IMR-90 (cell line): ENCODE measurements around the gene C3orf18. TPM values are rescaled to one million over a fixed set of nuclear protein-coding genes. Genes with fewer than 3 reads are reported as not detected.

Experiments used
- ATAC-seq: fragments of 200-7000 bp; cut with Tn5 transposase; 2 replicates; pipeline ENCODE4 v1.9.1; 2020; ENCODE audit warnings: low read depth, mild to moderate bottlenecking, moderate library complexity
- BruUV-seq: library from RNA; stranded (reverse); fragments of 400-500 nt; replicated peaks from 2 replicates; lab custom pipeline; 2021; lab: Mats Ljungman, UMichigan
- CTCF ChIA-PET: fragments of 300-600 bp; formaldehyde crosslinking; extraction: SDS; loops from one replicate; lab custom pipeline; 2021; ENCODE audit warnings: antibody characterized with exemption; lab: Yijun Ruan, JAX
- POLR2A ChIA-PET: fragments of 300-600 bp; sonication (Branson Sonifier 250); formaldehyde crosslinking; loops from one replicate; lab custom pipeline; 2022; ENCODE audit warnings: antibody characterized with exemption; ENCODE audit not compliant: unreplicated experiment; lab: Charles Lee
- DNase-seq: peaks from one replicate; pipeline ENCODE4 v3.0.0; 2013
- H2AFZ ChIP-seq: replicated peaks from 2 replicates; pipeline ENCODE3; 2013; ENCODE audit warnings: low read length, mild to moderate bottlenecking; ENCODE audit not compliant: poor library complexity
- H2AK5ac ChIP-seq: 2 replicates; pipeline ENCODE4 v1.6.1; 2013; ENCODE audit warnings: low read depth, low read length, inconsistent platforms
- H2AK9ac ChIP-seq: replicated peaks from 2 replicates; pipeline ENCODE3; 2013; ENCODE audit warnings: mild to moderate bottlenecking, low read depth, low read length, moderate library complexity; ENCODE audit not compliant: poor library complexity
- H2BK120ac ChIP-seq: 2 replicates; pipeline ENCODE4 v1.6.1; 2013; ENCODE audit warnings: low read depth, low read length, inconsistent platforms
- H2BK15ac ChIP-seq: 3 replicates; pipeline ENCODE4 v1.6.1; 2013; ENCODE audit warnings: low read depth, low read length, inconsistent platforms
- H2BK20ac ChIP-seq: 2 replicates; pipeline ENCODE4 v1.6.1; 2013; ENCODE audit warnings: low read depth, mild to moderate bottlenecking, inconsistent platforms, low read length, moderate library complexity
- H2BK5ac ChIP-seq: 2 replicates; pipeline ENCODE4 v1.6.1; 2013; ENCODE audit warnings: mild to moderate bottlenecking, low read depth, low read length, inconsistent platforms; ENCODE audit not compliant: poor library complexity, severe bottlenecking
- H3K14ac ChIP-seq: replicated peaks from 2 replicates; pipeline ENCODE4 v1.6.1; 2013; ENCODE audit warnings: low read depth, low read length, inconsistent platforms
- H3K18ac ChIP-seq: 2 replicates; pipeline ENCODE4 v1.6.1; 2013; ENCODE audit warnings: low read depth, low read length, control low read depth
- H3K23ac ChIP-seq: 2 replicates; pipeline ENCODE4 v1.6.1; 2013; ENCODE audit warnings: low read depth, low read length, inconsistent platforms
- H3K27ac ChIP-seq: 2 replicates; pipeline ENCODE4 v1.5.1; 2013; ENCODE audit warnings: mild to moderate bottlenecking, control low read depth, low read length; ENCODE audit not compliant: insufficient read depth
- H3K27me3 ChIP-seq: 2 replicates; pipeline ENCODE4 v1.6.1; 2013; ENCODE audit warnings: low read length; ENCODE audit not compliant: control insufficient read depth, insufficient read depth
- H3K36me3 ChIP-seq: 2 replicates; pipeline ENCODE4 v1.6.1; 2013; ENCODE audit warnings: low read length, mixed read lengths; ENCODE audit not compliant: control insufficient read depth, insufficient read depth
- H3K4ac ChIP-seq: 2 replicates; pipeline ENCODE4 v1.6.1; 2013; ENCODE audit warnings: low read depth, low read length, inconsistent platforms
- H3K4me1 ChIP-seq: 2 replicates; pipeline ENCODE4 v1.6.1; 2013; ENCODE audit warnings: low read length, mixed read lengths; ENCODE audit not compliant: control insufficient read depth, insufficient read depth
- H3K4me2 ChIP-seq: 2 replicates; pipeline ENCODE4 v1.6.1; 2013; ENCODE audit warnings: low read depth, mild to moderate bottlenecking, control low read depth, low read length, moderate library complexity
- H3K4me3 ChIP-seq: 2 replicates; pipeline ENCODE4 v1.5.1; 2013; ENCODE audit warnings: low read depth, mild to moderate bottlenecking, control low read depth, low read length, moderate library complexity; ENCODE audit not compliant: insufficient read depth
- H3K56ac ChIP-seq: 2 replicates; pipeline ENCODE4 v1.6.1; 2013; ENCODE audit warnings: low read length, inconsistent platforms; ENCODE audit not compliant: insufficient read depth; ENCODE audit errors: extremely low read depth
- H3K79me1 ChIP-seq, 2 experiments: 2 replicates each; pipeline ENCODE4 v1.6.1; 2013; ENCODE audit warnings: low read length in 2 of 2, inconsistent platforms in 1 of 2, low read depth in 1 of 2
- H3K9ac ChIP-seq: 2 replicates; pipeline ENCODE4 v1.6.1; 2013; ENCODE audit warnings: low read depth, low read length, control low read depth
- H3K9me1 ChIP-seq: 2 replicates; pipeline ENCODE4 v1.6.1; 2013; ENCODE audit warnings: low read length, inconsistent platforms; ENCODE audit not compliant: insufficient read depth
- H3K9me3 ChIP-seq: 2 replicates; pipeline ENCODE4 v1.6.1; 2013; ENCODE audit warnings: low read length; ENCODE audit not compliant: control insufficient read depth, insufficient read depth
- H4K20me1 ChIP-seq: 2 replicates; pipeline ENCODE4 v1.6.1; 2013; ENCODE audit warnings: low read length, inconsistent platforms; ENCODE audit not compliant: insufficient read depth
- H4K5ac ChIP-seq: 2 replicates; pipeline ENCODE4 v1.6.1; 2013; ENCODE audit warnings: mild to moderate bottlenecking, low read depth, low read length, control low read depth
- H4K8ac ChIP-seq, 2 experiments: 2 replicates each; pipeline ENCODE4 v1.6.1; 2013; ENCODE audit warnings: low read depth in 2 of 2, low read length in 2 of 2, control low read depth in 1 of 2, inconsistent platforms in 1 of 2
- H4K91ac ChIP-seq: 2 replicates; pipeline ENCODE4 v1.6.1; 2013; ENCODE audit warnings: low read depth, low read length, inconsistent platforms; ENCODE audit not compliant: insufficient read depth
- NFE2L2 ChIP-seq: fragments of 150-350 bp; IDR thresholded peaks from 2 replicates; pipeline ENCODE4 v1.6.1; 2016; ENCODE audit warnings: low read depth, mild to moderate bottlenecking, low read length
- RAD21 ChIP-seq: IDR thresholded peaks from 2 replicates; pipeline ENCODE4 v1.6.1; 2012; ENCODE audit warnings: low read length, improper control_type of control experiment
- RCOR1 ChIP-seq: IDR thresholded peaks from 2 replicates; pipeline ENCODE4 v1.6.1; 2012; ENCODE audit warnings: mild to moderate bottlenecking, low read length, improper control_type of control experiment; ENCODE audit not compliant: insufficient replicate concordance
- SMC3 ChIP-seq: fragments of 150-350 bp; IDR thresholded peaks from 2 replicates; pipeline ENCODE4 v1.6.1; 2016; ENCODE audit warnings: low read depth, mild to moderate bottlenecking, antibody characterized with exemption, low read length, moderate library complexity
- WGBS, 2 experiments: methylation state at CpG; one replicate each; pipeline versions ENCODE4 v1.1.5 to v1.1.7; 2013; ENCODE audit warnings: missing lambda C conversion rate in 2 of 2; ENCODE audit not compliant: insufficient read length in 1 of 2; ENCODE audit errors: extremely low coverage in 2 of 2; 5-methylcytosine and 5-hydroxymethylcytosine counted together
- dilution Hi-C: fragments of 300-500 bp; cut with HindIII; formaldehyde crosslinking; loops from one replicate; pipeline ENCODE4 v1.14.3; 2018; ENCODE audit warnings: low sequenced_read_pairs; ENCODE audit not compliant: unreplicated experiment
- in situ Hi-C: fragments of 300-500 bp; cut with MboI; formaldehyde crosslinking; loops from 3 replicates; pipeline ENCODE4 v1.14.3; 2019; ENCODE audit warnings: low sequenced_read_pairs, inconsistent platforms, mixed read lengths
- intact Hi-C: fragments of 100-400 bp; cut with micrococcal nuclease; formaldehyde crosslinking; loops from 2 replicates; pipeline ENCODE4 v1.10.0; 2022
- polyA plus RNA-seq, 3 experiments: library from polyadenylated mRNA; depleted of rRNA; stranded (reverse); fragments of >200 nt; gene quantifications; 2 replicates each; pipeline ENCODE4 v1.2.3, GENCODE V29; 2012; ENCODE audit warnings: low replicate concordance in 1 of 3
- total RNA-seq: library from RNA; depleted of rRNA; stranded (reverse); fragments of >200 nt; gene quantifications from 2 replicates; pipeline ENCODE4 v1.2.3, GENCODE V29; 2012

C3orf18 gene
- total and polyA plus RNA-seq, 2 of the 4 experiments (the other 2 are of a cell fraction): 6.8 to 10.6 TPM

DNA sequence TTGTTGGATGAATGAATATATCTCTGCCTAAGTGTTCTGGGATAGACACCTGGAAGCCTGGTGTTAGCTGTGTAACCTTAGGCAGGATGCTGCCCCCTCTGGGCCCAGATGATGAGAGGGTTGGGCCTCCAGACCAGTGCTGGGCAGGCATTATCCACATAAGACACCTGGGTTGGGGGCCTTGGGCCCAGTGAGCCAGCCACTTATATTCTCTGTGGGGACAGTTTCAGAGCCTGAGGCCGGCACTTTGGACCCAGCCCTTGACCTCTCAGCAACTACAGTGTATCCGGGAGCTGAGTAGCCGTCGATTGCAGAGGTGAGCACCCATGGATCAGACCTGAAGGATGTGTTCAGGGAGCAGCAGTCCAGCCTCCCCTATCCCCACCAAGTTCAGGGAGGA lies 3.9 kb upstream of the C3orf18 start:
- H4K8ac ChIP-seq: no peak overlapping the region
- no TSS peak for BruUV-seq
- DNase-seq (no peak), ATAC-seq (no peak)
- H3K79me1 ChIP-seq: peaks cover 18 to 46% of the 10 kb centered on the region in 2 experiments; a peak in 3 of 4 replicates
- TF ChIP-seq NFE2L2: no peak
- TF ChIP-seq RCOR1: no peak
- TF ChIP-seq RAD21: no peak
- TF ChIP-seq SMC3: no peak
- H4K5ac ChIP-seq: no peak overlapping the region
- no peak overlapping the region for H3K9ac ChIP-seq
- peaks cover 5% of the 10 kb centered on the region for H3K4me1 ChIP-seq
- H3K9me3 ChIP-seq: no peaks in the 10 kb centered on the region
- H3K27me3 ChIP-seq: no peaks in the 10 kb centered on the region
- H3K23ac ChIP-seq: no peak overlapping the region
- H4K91ac ChIP-seq: no peak overlapping the region
- no peak overlapping the region for H3K27ac ChIP-seq
- no peak overlapping the region for H2BK15ac ChIP-seq
- dilution Hi-C loops: no loop called here
- no peak overlapping the region for H3K4ac ChIP-seq
- H3K4me2 ChIP-seq: no peak overlapping the region
- H4K20me1 ChIP-seq: no peaks in the 10 kb centered on the region
- H3K18ac ChIP-seq: no peak overlapping the region
- no peak overlapping the region for H3K56ac ChIP-seq
- ChIA-PET CTCF (interaction anchor here (1.6 to 2.5 kb wide), 3 partner anchors 18 to 41 kb away, joined by 4 to 20 read pairs (median 5); partner anchors contain the start of gene CISH), POLR2A (no interaction called here)
- H3K36me3 ChIP-seq: peaks cover 11% of the 10 kb centered on the region; the same call in 1 of the 2 replicates
- H2BK20ac ChIP-seq: no peak overlapping the region
- no peak overlapping the region for H2AK5ac ChIP-seq
- in situ Hi-C loops: loop anchor here (5.0 kb wide), 2 partner anchors 41 to 801 kb away; partner anchors contain the start of gene CISH
- no peak overlapping the region for H2BK5ac ChIP-seq
- H3K4me3 ChIP-seq: no peak overlapping the region
- intact Hi-C loops: no loop called here
- no peak overlapping the region for H2BK120ac ChIP-seq
- no CpG with 5 or more reads among the region's 4 CpGs for WGBS, 2 experiments
- peaks cover 12% of the 10 kb centered on the region for H3K9me1 ChIP-seq
- H3K14ac ChIP-seq: no peak overlapping the region
- H2AFZ ChIP-seq: no peak overlapping the region
- no peak overlapping the region for H2AK9ac ChIP-seq
